ENCODE results near the gene JARID2.

JARID2 gene

GRCh38 chr6:15500078-15500740 is 254.3 kb downstream of the JARID2 start:
- DNase-seq = no peak

- no peak for DNase-seq
These were observed 255.3 kb downstream of the JARID2 start for GRCh38 chr6:15500901-15501825.

GRCh38 chr6:15501826-15502445 is 256.1 kb downstream of the JARID2 start:
- DNase-seq = no peak

GRCh38 chr6:15502446-15503345 is 256.8 kb downstream of the JARID2 start:
- DNase-seq = no peak

- DNase-seq = no peak
These were observed 257.4 kb downstream of the JARID2 start for GRCh38 chr6:15503346-15503680.

GRCh38 chr6:15504040-15504495 is 258.2 kb downstream of the JARID2 start:
- no peak for DNase-seq

- no peak for DNase-seq
These were observed 258.9 kb downstream of the JARID2 start for GRCh38 chr6:15504581-15505350.

GRCh38 chr6:15505463-15505918 is 259.6 kb downstream of the JARID2 start:
- DNase-seq = no peak

GRCh38 chr6:15506066-15506465 is 260.2 kb downstream of the JARID2 start:
- DNase-seq = no peak

- no peak for DNase-seq
These were observed 261.4 kb downstream of the JARID2 start for GRCh38 chr6:15507221-15507620.

- DNase-seq = no peak
These were observed 261.9 kb downstream of the JARID2 start for GRCh38 chr6:15507746-15508145.

- DNase-seq = no peak
These were observed 262.6 kb downstream of the JARID2 start for GRCh38 chr6:15508441-15508871.

GRCh38 chr6:15508931-15509330 is 263.1 kb downstream of the JARID2 start:
- no peak for DNase-seq

- DNase-seq = no peak
These were observed 263.6 kb downstream of the JARID2 start for GRCh38 chr6:15509335-15509933.

- DNase-seq = no peak
These were observed 264.3 kb downstream of the JARID2 start for GRCh38 chr6:15510121-15510520.

GRCh38 chr6:15510536-15511247 is 264.8 kb downstream of the JARID2 start:
- DNase-seq = no peak

- DNase-seq = no peak
These were observed 265.6 kb downstream of the JARID2 start for GRCh38 chr6:15511248-15512125.

- no peak for DNase-seq
These were observed 266.3 kb downstream of the JARID2 start for GRCh38 chr6:15512126-15512525.

- no peak for DNase-seq
These were observed 266.9 kb downstream of the JARID2 start for GRCh38 chr6:15512721-15513120.

Measured in stimulated activated naive CD4-positive, alpha-beta T cell treated with Interleukin-2 at 50 U/mL for 16 hours (primary cell).